Stimulated activated CD4-positive, alpha-beta T cell treated with anti-CD3 and anti-CD28 coated beads, TNF-alpha, amount 100 ng/mL, for 48 hours (primary cell): Measurements from ENCODE around the gene CNST.

Experiments used
- DNase-seq, 3 donors: peaks; one replicate each; pipeline ENCODE4 v3.0.0-alpha.2; 2020; ENCODE audit warnings: low read depth in 3 of 3

CNST gene

GRCh38 chr1:246566128-246566812 is at the start of gene CNST, which contains the start of gene TFB2M:
TSS of gene CNST (plus strand) at chr1:246566456. CDS start at chr1:246591563, 25,107 bp downstream.
TSS of gene TFB2M (minus strand) at chr1:246566261. CDS start at chr1:246566138, 123 bp downstream.
- DNase-seq: peak; percentile 88 to 94 (median 88)

GRCh38 chr1:246517391-246517790 is 48.9 kb upstream of the CNST start:
- no peak for DNase-seq

GRCh38 chr1:246518456-246519205 is 47.6 kb upstream of the CNST start:
- no peak for DNase-seq

- no peak for DNase-seq
These were observed 46.7 kb upstream of the CNST start for GRCh38 chr1:246519514-246519913.

GRCh38 chr1:246526380-246526779 is 39.9 kb upstream of the CNST start:
- DNase-seq: no peak

- no peak for DNase-seq
These were observed 39.3 kb upstream of the CNST start for GRCh38 chr1:246526915-246527314.

GRCh38 chr1:246527402-246528088 is 38.7 kb upstream of the CNST start:
- no peak for DNase-seq

GRCh38 chr1:246528933-246529731 is 37.1 kb upstream of the CNST start:
- no peak for DNase-seq

- no peak for DNase-seq
These were observed 35.8 kb upstream of the CNST start for GRCh38 chr1:246530482-246530881.

- no peak for DNase-seq
These were observed 33.7 kb upstream of the CNST start for GRCh38 chr1:246532519-246532918.

GRCh38 chr1:246533371-246533905 is 32.8 kb upstream of the CNST start:
- DNase-seq: no peak

- no peak for DNase-seq
These were observed 32.1 kb upstream of the CNST start for GRCh38 chr1:246534114-246534513.

- DNase-seq: no peak
These were observed 28.8 kb upstream of the CNST start for GRCh38 chr1:246537441-246537840.

GRCh38 chr1:246537887-246538286 is 28.4 kb upstream of the CNST start:
- no peak for DNase-seq

- DNase-seq: no peak
These were observed 25.3 kb upstream of the CNST start for GRCh38 chr1:246540738-246541491.

- no peak for DNase-seq
These were observed 22.3 kb upstream of the CNST start for GRCh38 chr1:246544001-246544400.

- no peak for DNase-seq
These were observed 16.6 kb upstream of the CNST start for GRCh38 chr1:246549665-246550064.

- no peak for DNase-seq
These were observed 15.9 kb upstream of the CNST start for GRCh38 chr1:246550402-246550801.

- DNase-seq: no peak
These were observed 14.1 kb upstream of the CNST start for GRCh38 chr1:246552110-246552509.

- DNase-seq: no peak
These were observed 12.1 kb upstream of the CNST start for GRCh38 chr1:246554201-246554600.

- DNase-seq: no peak
These were observed 8.2 kb upstream of the CNST start for GRCh38 chr1:246558041-246558440.
